PC-9 (cell line): ENCODE data around the gene UQCR11. TPM values are rescaled to one million over a fixed set of nuclear protein-coding genes. Genes with fewer than 3 reads are reported as not detected.

Experiments
- BruUV-seq: library from RNA; stranded (reverse); fragments of 400-500 nt; replicated peaks from 2 replicates; lab custom pipeline; 2021; lab: Mats Ljungman, UMichigan
- CTCF ChIA-PET: fragments of 300-600 bp; sonication (Branson Sonifier 250); formaldehyde crosslinking; loops from one replicate; lab custom pipeline; 2022; ENCODE audit warnings: antibody characterized with exemption; lab: Charles Lee
- POLR2A ChIA-PET: fragments of 300-600 bp; sonication (Branson Sonifier 250); formaldehyde crosslinking; loops from one replicate; lab custom pipeline; 2022; ENCODE audit warnings: antibody characterized with exemption; ENCODE audit not compliant: unreplicated experiment; lab: Charles Lee
- DNase-seq, 2 experiments: peaks; one replicate each; pipeline versions ENCODE4 v3.0.0 to v3.0.0-alpha.2; 2015 to 2022; ENCODE audit warnings: mixed read lengths in 1 of 2
- H2AFZ ChIP-seq: fragments of 200-600 bp; sonication (generic); 2 replicates; pipeline ENCODE4 v1.8.1; 2017; ENCODE audit warnings: antibody characterized with exemption
- H3F3A ChIP-seq: fragments of 200-600 bp; sonication (generic); 2 replicates; pipeline ENCODE4 v1.8.1; 2017; ENCODE audit warnings: antibody characterized with exemption, mild to moderate bottlenecking, low read depth; ENCODE audit not compliant: insufficient read depth
- H3K27ac ChIP-seq: fragments of 200-600 bp; sonication (generic); 2 replicates; pipeline ENCODE4 v1.6.1; 2016; ENCODE audit warnings: mixed run types
- H3K27me3 ChIP-seq: fragments of 200-600 bp; sonication (generic); 2 replicates; pipeline ENCODE4 v1.6.1; 2016; ENCODE audit warnings: low read depth, mixed run types; ENCODE audit not compliant: insufficient read depth
- H3K36me3 ChIP-seq: fragments of 200-600 bp; sonication (generic); 2 replicates; pipeline ENCODE4 v1.6.1; 2016; ENCODE audit warnings: low read depth, mixed run types
- H3K4me1 ChIP-seq: fragments of 200-600 bp; sonication (generic); replicated peaks from 2 replicates; pipeline ENCODE4 v1.6.1; 2016; ENCODE audit warnings: mixed run types; ENCODE audit not compliant: insufficient read depth
- H3K4me2 ChIP-seq: fragments of 200-600 bp; sonication (generic); 2 replicates; pipeline ENCODE4 v1.6.1; 2017; ENCODE audit warnings: mixed run types
- H3K4me3 ChIP-seq: fragments of 200-600 bp; sonication (generic); 2 replicates; pipeline ENCODE4 v1.6.1; 2016; ENCODE audit warnings: mixed run types
- H3K79me2 ChIP-seq: fragments of 200-600 bp; sonication (generic); 2 replicates; pipeline ENCODE4 v1.6.1; 2017; ENCODE audit warnings: low read depth, mixed run types
- H3K9me2 ChIP-seq: fragments of 200-600 bp; sonication (generic); 2 replicates; pipeline ENCODE4 v1.8.1; 2017; ENCODE audit warnings: mild to moderate bottlenecking; ENCODE audit not compliant: insufficient read depth
- H3K9me3 ChIP-seq: fragments of 200-600 bp; sonication (generic); 2 replicates; pipeline ENCODE4 v1.8.1; 2016; ENCODE audit warnings: low read depth; ENCODE audit not compliant: insufficient read depth
- H4K20me1 ChIP-seq: fragments of 200-600 bp; sonication (generic); 2 replicates; pipeline ENCODE4 v1.8.1; 2017; ENCODE audit not compliant: insufficient read depth
- EZH2 ChIP-seq: fragments of 200-600 bp; sonication (generic); IDR thresholded peaks from 2 replicates; pipeline ENCODE4 v1.8.0; 2017; ENCODE audit warnings: antibody characterized with exemption, low read depth
- intact Hi-C: fragments of 100-400 bp; cut with micrococcal nuclease; formaldehyde crosslinking; loops from one replicate; pipeline ENCODE4 v1.10.0; 2022; ENCODE audit not compliant: unreplicated experiment
- total RNA-seq: library from RNA; stranded (reverse); gene quantifications from 2 replicates; pipeline ENCODE4 v1.2.3, GENCODE V29; 2021
- TF ChIP-seq, protein P1 (sequence below): fragments of 200-600 bp; sonication (generic); conservative IDR thresholded peaks from 2 replicates; pipeline ENCODE4 v1.6.1; 2017; ENCODE audit warnings: mixed run types, antibody characterized with exemption, mild to moderate bottlenecking, moderate library complexity

The UQCR11 gene
- total RNA-seq, 1 experiment from 2014 or later: 196 TPM

DNA sequence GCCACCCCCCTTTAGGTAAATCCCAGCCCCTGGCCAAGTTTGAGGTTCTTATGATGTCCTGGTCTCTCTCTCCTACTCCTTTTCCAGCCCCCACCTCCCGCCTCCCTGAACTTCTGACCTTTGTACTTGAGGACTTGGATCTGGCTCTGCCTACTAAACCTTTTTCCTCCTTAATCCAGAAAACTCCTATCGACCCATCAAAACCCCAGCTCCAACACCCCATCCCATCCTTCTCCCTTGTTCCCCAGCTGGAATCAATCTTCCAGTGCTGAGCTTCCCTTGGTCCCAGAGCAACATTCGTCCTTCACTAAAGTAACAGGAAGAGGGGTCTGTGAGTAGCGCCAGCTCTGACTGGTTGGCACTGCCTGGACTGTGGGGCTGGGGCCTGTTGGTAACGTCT lies 17.3 kb upstream of the UQCR11 start:
- H3K9me3 ChIP-seq: no peaks in the 10 kb centered on the region
- no peaks in the 10 kb centered on the region for H3F3A ChIP-seq
- ChIA-PET POLR2A (no interaction called here), CTCF (no interaction called here)
- H3K79me2 ChIP-seq: no peaks in the 10 kb centered on the region
- H3K27me3 ChIP-seq: no peaks in the 10 kb centered on the region
- no peak overlapping the region for H3K4me3 ChIP-seq
- H3K36me3 ChIP-seq: no peaks in the 10 kb centered on the region
- H3K27ac ChIP-seq: no peak overlapping the region
- no peak overlapping the region for H3K4me2 ChIP-seq
- intact Hi-C loops: no loop called here
- no peak for DNase-seq
- H3K4me1 ChIP-seq: no peaks in the 10 kb centered on the region
- no peaks in the 10 kb centered on the region for H4K20me1 ChIP-seq
- H2AFZ ChIP-seq: no peak overlapping the region
- BruUV-seq: no TSS peak
- H3K9me2 ChIP-seq: no peaks in the 10 kb centered on the region
- TF ChIP-seq EZH2: no peak
- TF ChIP-seq, protein P1, sequence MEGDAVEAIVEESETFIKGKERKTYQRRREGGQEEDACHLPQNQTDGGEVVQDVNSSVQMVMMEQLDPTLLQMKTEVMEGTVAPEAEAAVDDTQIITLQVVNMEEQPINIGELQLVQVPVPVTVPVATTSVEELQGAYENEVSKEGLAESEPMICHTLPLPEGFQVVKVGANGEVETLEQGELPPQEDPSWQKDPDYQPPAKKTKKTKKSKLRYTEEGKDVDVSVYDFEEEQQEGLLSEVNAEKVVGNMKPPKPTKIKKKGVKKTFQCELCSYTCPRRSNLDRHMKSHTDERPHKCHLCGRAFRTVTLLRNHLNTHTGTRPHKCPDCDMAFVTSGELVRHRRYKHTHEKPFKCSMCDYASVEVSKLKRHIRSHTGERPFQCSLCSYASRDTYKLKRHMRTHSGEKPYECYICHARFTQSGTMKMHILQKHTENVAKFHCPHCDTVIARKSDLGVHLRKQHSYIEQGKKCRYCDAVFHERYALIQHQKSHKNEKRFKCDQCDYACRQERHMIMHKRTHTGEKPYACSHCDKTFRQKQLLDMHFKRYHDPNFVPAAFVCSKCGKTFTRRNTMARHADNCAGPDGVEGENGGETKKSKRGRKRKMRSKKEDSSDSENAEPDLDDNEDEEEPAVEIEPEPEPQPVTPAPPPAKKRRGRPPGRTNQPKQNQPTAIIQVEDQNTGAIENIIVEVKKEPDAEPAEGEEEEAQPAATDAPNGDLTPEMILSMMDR: no peak

DNA sequence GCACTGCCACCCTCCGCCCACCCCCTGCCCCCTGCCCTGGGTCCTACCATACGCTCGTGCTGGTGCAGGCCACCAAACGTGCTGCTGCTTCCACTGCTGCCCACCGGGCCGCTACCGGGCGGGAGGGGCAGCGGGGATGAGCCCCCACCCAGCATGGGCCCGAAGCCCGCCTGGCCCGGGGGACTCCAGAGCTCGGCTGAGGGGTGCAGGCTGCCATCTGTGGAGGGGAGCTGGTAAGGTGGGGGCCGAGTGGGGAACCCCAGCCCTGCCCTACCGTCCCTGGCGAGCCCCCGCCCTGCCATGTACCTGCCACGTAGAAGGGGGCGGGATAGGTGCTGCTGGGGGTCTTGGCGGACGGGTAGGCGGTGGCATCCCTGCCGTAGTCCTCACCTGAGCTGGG lies 16.7 kb upstream of the UQCR11 start:
- no peaks in the 10 kb centered on the region for H3K36me3 ChIP-seq
- no peak for DNase-seq
- no TSS peak for BruUV-seq
- H3K27me3 ChIP-seq: no peaks in the 10 kb centered on the region
- H3K79me2 ChIP-seq: no peaks in the 10 kb centered on the region
- H3K27ac ChIP-seq: no peak overlapping the region
- CTCF ChIA-PET: no interaction called here
- POLR2A ChIA-PET: no interaction called here
- no peak overlapping the region for H2AFZ ChIP-seq
- no peaks in the 10 kb centered on the region for H3F3A ChIP-seq
- H3K4me3 ChIP-seq: no peak overlapping the region
- TF ChIP-seq EZH2: no peak
- TF ChIP-seq, protein P1: no peak
- no peak overlapping the region for H3K4me2 ChIP-seq
- H3K9me3 ChIP-seq: no peaks in the 10 kb centered on the region
- H3K4me1 ChIP-seq: no peaks in the 10 kb centered on the region
- intact Hi-C loops: no loop called here
- H4K20me1 ChIP-seq: no peaks in the 10 kb centered on the region
- no peaks in the 10 kb centered on the region for H3K9me2 ChIP-seq

GRCh38 chr19:1621574-1621973 lies 16.3 kb upstream of the UQCR11 start:
- no peak for TF ChIP-seq EZH2
- TF ChIP-seq, protein P1: no peak
- ChIA-PET CTCF (no interaction called here), POLR2A (no interaction called here)
- H3K4me1 ChIP-seq: no peaks in the 10 kb centered on the region
- H3K9me2 ChIP-seq: no peaks in the 10 kb centered on the region
- DNase-seq: no peak
- H3K27ac ChIP-seq: no peak overlapping the region
- no peaks in the 10 kb centered on the region for H3F3A ChIP-seq
- no peak overlapping the region for H2AFZ ChIP-seq
- H3K4me3 ChIP-seq: no peak overlapping the region
- H4K20me1 ChIP-seq: no peaks in the 10 kb centered on the region
- intact Hi-C loops: no loop called here
- H3K4me2 ChIP-seq: no peak overlapping the region
- H3K27me3 ChIP-seq: no peaks in the 10 kb centered on the region
- H3K9me3 ChIP-seq: no peaks in the 10 kb centered on the region
- H3K36me3 ChIP-seq: no peaks in the 10 kb centered on the region
- H3K79me2 ChIP-seq: no peaks in the 10 kb centered on the region
- BruUV-seq: no TSS peak
